NCI-H1436 (cell line): ENCODE data around the gene ADO.

Experiments used
- DNase-seq: peaks from one replicate; lab custom pipeline; 2025; lab: John Stamatoyannopoulos, UW

ADO gene

GRCh38 chr10:62794306-62794705 lies 10.2 kb upstream of the ADO start:
- DNase-seq = no peak

GRCh38 chr10:62795100-62795499 lies 9.4 kb upstream of the ADO start:
- no peak for DNase-seq

GRCh38 chr10:62795762-62796161 lies 8.8 kb upstream of the ADO start:
- DNase-seq = no peak

GRCh38 chr10:62796896-62797295 lies 7.6 kb upstream of the ADO start:
- DNase-seq = peak; percentile 7

- no peak for DNase-seq
Observed at GRCh38 chr10:62801871-62802270, 2.6 kb upstream of the ADO start.

GRCh38 chr10:62803724-62804355 lies 680 bp upstream of the ADO start:
- no peak for DNase-seq

GRCh38 chr10:62805231-62806099 lies 945 bp downstream of the ADO start:
- no peak for DNase-seq

- DNase-seq = no peak
Observed at GRCh38 chr10:62806251-62806650, 1.7 kb downstream of the ADO start.

GRCh38 chr10:62810156-62810902 lies 5.8 kb downstream of the ADO start:
- no peak for DNase-seq

GRCh38 chr10:62811159-62811875 lies 6.8 kb downstream of the ADO start:
- no peak for DNase-seq

GRCh38 chr10:62812672-62813439 lies 8.3 kb downstream of the ADO start:
- no peak for DNase-seq

GRCh38 chr10:62813453-62813852 lies 8.9 kb downstream of the ADO start:
- DNase-seq = no peak

GRCh38 chr10:62813981-62814380 lies 9.5 kb downstream of the ADO start:
- no peak for DNase-seq

GRCh38 chr10:62814756-62815380 lies 10.3 kb downstream of the ADO start:
- DNase-seq = no peak

GRCh38 chr10:62815381-62816075 lies 11.0 kb downstream of the ADO start:
- no peak for DNase-seq

- no peak for DNase-seq
Observed at GRCh38 chr10:62816076-62816330, 11.5 kb downstream of the ADO start.

GRCh38 chr10:62816331-62817120 lies 12.0 kb downstream of the ADO start, which contains the start of gene EGR2:
Gene EGR2, minus strand, starts transcription at chr10:62816366. Its CDS starts 337 bp downstream, at chr10:62816029.
- DNase-seq = peak; percentile 65

- DNase-seq = no peak
Observed at GRCh38 chr10:62817121-62817765, 12.7 kb downstream of the ADO start.

GRCh38 chr10:62817766-62818425 lies 13.4 kb downstream of the ADO start:
- DNase-seq = peak; percentile 4
